HepG2 (cell line): ENCODE results near the gene TMEM200B. TPM values are rescaled to one million over a fixed set of nuclear protein-coding genes. Genes with fewer than 3 reads are reported as not detected.

Source experiments
- ATAC-seq: fragments of 200-7000 bp; cut with Tn5 transposase; 3 replicates; pipeline ENCODE4 v1.9.1; 2020; ENCODE audit warnings: mild to moderate bottlenecking, moderate library complexity
- BruUV-seq: library from RNA; stranded (reverse); fragments of 400-500 nt; replicated peaks from 2 replicates; lab custom pipeline; 2021; lab: Mats Ljungman, UMichigan
- CTCF ChIA-PET: fragments of 300-600 bp; formaldehyde crosslinking; extraction: SDS; loops from one replicate; lab custom pipeline; 2021; ENCODE audit warnings: low total read pairs, inconsistent platforms, low intra/inter-chr PET ratio; lab: Yijun Ruan, JAX
- POLR2A ChIA-PET: fragments of 350-600 bp; sonication (Branson Sonifier 250); formaldehyde crosslinking; loops from one replicate; lab custom pipeline; 2020; ENCODE audit warnings: antibody characterized with exemption, inconsistent platforms; lab: Yijun Ruan, JAX
- DNase-seq: peaks from one replicate; pipeline ENCODE4 v3.0.0-alpha.2; 2015; ENCODE audit warnings: low spot score
- FAIRE-seq: peaks from 3 replicates; lab custom pipeline; 2011; peaks lifted over from hg19 to GRCh38; lab: Jason Lieb, UNC
- H2AFZ ChIP-seq: one replicate; pipeline ENCODE4 v1.6.1; 2011; ENCODE audit warnings: low read length, inconsistent platforms
- H3K27ac ChIP-seq: fragments of 300-600 bp; 3 replicates; pipeline ENCODE4 v1.8.0; 2011; ENCODE audit warnings: mixed run types, mild to moderate bottlenecking, mixed read lengths, low read length, inconsistent platforms; ENCODE audit not compliant: insufficient read depth; ENCODE audit errors: extremely low read length
- H3K27me3 ChIP-seq, 2 experiments: fragments of 200-600 bp in 1 of 2; 2 replicates in 1 of 2; 3 replicates in 1 of 2; pipeline versions ENCODE4 v1.6.0 to v1.8.0; 2011; ENCODE audit warnings: low read length in 2 of 2, mild to moderate bottlenecking in 2 of 2, moderate library complexity in 2 of 2, inconsistent platforms in 1 of 2; ENCODE audit not compliant: insufficient read depth in 2 of 2, control insufficient read depth in 1 of 2
- H3K36me3 ChIP-seq, 2 experiments: fragments of 200-600 bp in 1 of 2; replicated peaks in 1 of 2; 2 replicates in 1 of 2; 3 replicates in 1 of 2; pipeline versions ENCODE4 v1.5.1 to v1.8.0; 2011; ENCODE audit warnings: low read length in 2 of 2, inconsistent platforms in 1 of 2; ENCODE audit not compliant: insufficient read depth in 2 of 2, control insufficient read depth in 1 of 2
- H3K4me1 ChIP-seq: 2 replicates; pipeline ENCODE4 v1.5.1; 2012; ENCODE audit warnings: low read length, inconsistent platforms; ENCODE audit not compliant: insufficient read depth
- H3K4me2 ChIP-seq: 2 replicates; pipeline ENCODE4 v1.6.0; 2011; ENCODE audit warnings: low read depth, low read length, inconsistent platforms
- H3K4me3 ChIP-seq, 3 experiments: fragments of 200-600 bp in 1 of 3; sonication (generic), shearing (Covaris generic) in 1 of 3; replicated peaks in 1 of 3; 2 replicates each; pipeline ENCODE4 v1.5.1; 2011 to 2016; ENCODE audit warnings: low read length in 3 of 3, inconsistent platforms in 2 of 3, low read depth in 2 of 3, mild to moderate bottlenecking in 2 of 3, control low read depth in 1 of 3, mixed read lengths in 1 of 3; ENCODE audit not compliant: insufficient read depth in 1 of 3
- H3K79me2 ChIP-seq: one replicate; pipeline ENCODE4 v1.6.1; 2011; ENCODE audit warnings: low read length, inconsistent platforms; ENCODE audit not compliant: insufficient read depth
- H3K9ac ChIP-seq: 2 replicates; pipeline ENCODE4 v1.6.0; 2011; ENCODE audit warnings: mild to moderate bottlenecking, low read depth, low read length, inconsistent platforms; ENCODE audit not compliant: insufficient read depth
- H3K9me3 ChIP-seq: 2 replicates; pipeline ENCODE4 v1.5.1; 2012; ENCODE audit warnings: mild to moderate bottlenecking, low read length
- H4K20me1 ChIP-seq: 2 replicates; pipeline ENCODE4 v1.6.0; 2011; ENCODE audit warnings: inconsistent platforms, mild to moderate bottlenecking, low read length, moderate library complexity; ENCODE audit not compliant: insufficient read depth
- MAFF ChIP-seq: IDR thresholded peaks from 2 replicates; pipeline ENCODE4 v1.6.1; 2011; ENCODE audit warnings: low read depth, low read length, improper control_type of control experiment
- ZNF121 ChIP-seq: sonication (generic); formaldehyde crosslinking; IDR thresholded peaks from 2 replicates; pipeline ENCODE4 v1.5.0; 2020; ENCODE audit warnings: mild to moderate bottlenecking, missing genetic modification reagents
- WGBS: methylation state at CpG from one replicate; pipeline ENCODE4 v1.1.6; 2017; ENCODE audit warnings: low lambda C conversion rate; 5-methylcytosine and 5-hydroxymethylcytosine counted together
- in situ Hi-C: cut with HindIII; loops from 2 replicates; pipeline ENCODE4 v1.10.0; 2017; ENCODE audit warnings: low pct_unique_long_range_greater_than_20kb; ENCODE audit not compliant: extremely low pct_ligation_motif_present
- intact Hi-C: fragments of 100-400 bp; cut with micrococcal nuclease; formaldehyde crosslinking; loops from one replicate; pipeline ENCODE4 v1.10.0; 2022; ENCODE audit not compliant: unreplicated experiment
- polyA plus RNA-seq, 8 experiments: library from polyadenylated mRNA; depleted of rRNA in 3 of 8; stranded (reverse) in 7 of 8; unstranded in 1 of 8; fragments of >200 nt; fragmentation: Illumina TruSeq in 4 of 8; extraction: Trizol in 4 of 8; gene quantifications; 2 replicates each; pipeline versions ENCODE4 v1.2.1 to v1.2.3, GENCODE V29; 2011 to 2016; ENCODE audit warnings: low read depth in 4 of 8, missing spikeins in 1 of 8, mixed read lengths in 1 of 8; ENCODE audit not compliant: insufficient read depth in 1 of 8
- small RNA-seq, 3 experiments: library from RNA; depleted of rRNA; stranded (forward); fragments of <200 nt; gene quantifications; one replicate each; pipeline ENCODE3, GENCODE V24; 2012; ENCODE audit warnings: low read depth in 2 of 3, low replicate concordance in 1 of 3; ENCODE audit not compliant: insufficient read length in 3 of 3, insufficient read depth in 2 of 3
- total RNA-seq, 5 experiments: library from RNA; depleted of rRNA; stranded (reverse); fragments of >200 nt; fragmentation: Illumina TruSeq; extraction: Trizol; gene quantifications; 2 replicates each; pipeline ENCODE4 v1.2.3, GENCODE V29; 2016; ENCODE audit warnings: low read depth in 1 of 5

Gene TMEM200B
- total and polyA plus RNA-seq, 2 of the 13 experiments (the other 11 are each of a cell fraction or from before 2014, with no cell fraction given) = 1.1 to 1.4 TPM

GRCh38 chr1:29077155-29077554 lies 46.5 kb downstream of the TMEM200B start:
- Histone ChIP-seq H3K27ac (no peak overlapping the region), H3K36me3 (peaks cover 2 to 5% of the 10 kb centered on the region in 2 experiments; a peak in 3 of 5 replicates), H3K9me3 (no peaks in the 10 kb centered on the region), H4K20me1 (no peaks in the 10 kb centered on the region), H2AFZ (no peak overlapping the region), H3K27me3 (no peaks in the 10 kb centered on the region), H3K4me3 (no peak overlapping the region), H3K4me1 (no peaks in the 10 kb centered on the region), H3K79me2 (no peaks in the 10 kb centered on the region), H3K9ac (no peak overlapping the region), H3K4me2 (no peak overlapping the region)
- ChIA-PET CTCF (no interaction called here), POLR2A (no interaction called here)
- WGBS = 98% methylated on average over 2 of the region's 2 CpGs
- BruUV-seq = no TSS peak
- FAIRE-seq (no peak), DNase-seq (no peak), ATAC-seq (no peak)
- in situ Hi-C loops = no loop called here
- TF ChIP-seq ZNF121 (CRISPR knock-in tag) = peak; percentile 79
- no peak for TF ChIP-seq MAFF
- intact Hi-C loops = no loop called here

Small RNAs within 50 kb of the gene (small RNA-seq; reads per million reads assigned to genes)
- 0 reads per million in 3 experiments for gene RF02271

Other genes starting within 250 kb of the TMEM200B start
- gene EPB41, start 209.3 kb downstream of the TMEM200B start, total RNA-seq (2016; rRNA removed; fragmentation: Illumina TruSeq; extraction: Trizol) = 34.5 and 51.4 TPM in 2 replicates
- 38.5 and 46.7 TPM in 2 replicates for gene EPB41, start 209.3 kb downstream of the TMEM200B start, polyA plus RNA-seq (2011; rRNA removed)
- gene SRSF4, start 58.0 kb upstream of the TMEM200B start, total RNA-seq (2016; rRNA removed; fragmentation: Illumina TruSeq; extraction: Trizol) = 43.3 and 50.9 TPM in 2 replicates
- 37.7 and 39.5 TPM in 2 replicates for gene SRSF4, start 58.0 kb upstream of the TMEM200B start, polyA plus RNA-seq (2011; rRNA removed)
- 21.2 and 24.9 TPM in 2 replicates for gene MECR, start 107.0 kb upstream of the TMEM200B start, total RNA-seq (2016; rRNA removed; fragmentation: Illumina TruSeq; extraction: Trizol)
- 18.8 and 19.0 TPM in 2 replicates for gene MECR, start 107.0 kb upstream of the TMEM200B start, polyA plus RNA-seq (2011; rRNA removed)
- gene PTPRU, start 112.6 kb upstream of the TMEM200B start, total RNA-seq (2016; rRNA removed; fragmentation: Illumina TruSeq; extraction: Trizol) = 11.0 and 21.6 TPM in 2 replicates
- gene PTPRU, start 112.6 kb upstream of the TMEM200B start, polyA plus RNA-seq (2011; rRNA removed) = 22.3 and 27.8 TPM in 2 replicates